ENCODE data around the gene CPA5.

Gene CPA5

DNA sequence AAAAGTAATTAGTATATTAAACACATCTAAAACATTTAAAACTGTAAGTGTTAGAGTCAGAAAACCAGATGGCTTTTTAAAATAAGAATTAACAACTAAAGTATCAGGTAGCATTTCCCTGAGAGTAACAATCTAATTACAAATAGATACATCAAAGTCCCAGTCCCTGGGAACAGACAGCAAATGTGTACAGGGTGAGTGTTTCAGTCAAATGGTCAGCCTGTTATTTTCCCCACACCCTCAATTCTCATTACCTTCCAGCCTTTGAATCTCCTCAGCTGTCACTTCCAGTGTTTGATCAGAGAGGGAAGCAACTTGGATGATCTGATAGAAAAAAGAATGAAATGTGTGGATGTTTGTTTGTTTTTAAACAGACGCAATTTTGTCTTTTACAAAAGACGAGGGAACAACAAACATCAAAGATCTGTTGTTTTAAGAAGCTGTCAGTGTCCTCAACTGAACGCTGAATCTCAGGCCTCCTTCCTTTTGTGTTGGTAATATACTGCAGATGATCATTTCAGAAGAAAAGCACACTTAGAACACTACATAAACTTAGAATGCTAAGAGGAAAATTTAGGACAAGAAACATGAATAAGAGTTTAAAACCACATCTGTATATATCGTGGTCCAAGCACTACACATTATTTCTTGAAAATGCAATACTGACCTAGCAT lies 66.4 kb downstream of the CPA5 start:
- no peaks in the 10 kb centered on the region for H3K9me3 ChIP-seq (ENCODE audit: insufficient read depth, low read length)
- no peaks in the 10 kb centered on the region for H3K4me1 ChIP-seq (ENCODE audit: insufficient read depth, insufficient read length)
- H3K9ac ChIP-seq (ENCODE audit: insufficient read length, low read depth): no peak overlapping the region
- H3K27me3 ChIP-seq (ENCODE audit: insufficient read depth, insufficient read length): no peaks in the 10 kb centered on the region
- no peak for TF ChIP-seq ZNF274 (IDR thresholded peaks at IDR 0.05; ENCODE audit: low read depth, low read length)
- TF ChIP-seq YY1 (IDR thresholded peaks at IDR 0.05; ENCODE audit: insufficient read depth, insufficient read length): no peak
- TF ChIP-seq SUZ12 (IDR thresholded peaks at IDR 0.05; ENCODE audit: extremely low read depth, insufficient read depth, insufficient read length): no peak
- peaks cover 7% of the 10 kb centered on the region for H3K36me3 ChIP-seq (ENCODE audit: insufficient read depth, insufficient read length, low read length)
- H3K4me3 ChIP-seq (ENCODE audit: insufficient read length, low read depth): no peak overlapping the region
- DNase-seq (ENCODE audit: low read depth, low spot score): no peak

DNA sequence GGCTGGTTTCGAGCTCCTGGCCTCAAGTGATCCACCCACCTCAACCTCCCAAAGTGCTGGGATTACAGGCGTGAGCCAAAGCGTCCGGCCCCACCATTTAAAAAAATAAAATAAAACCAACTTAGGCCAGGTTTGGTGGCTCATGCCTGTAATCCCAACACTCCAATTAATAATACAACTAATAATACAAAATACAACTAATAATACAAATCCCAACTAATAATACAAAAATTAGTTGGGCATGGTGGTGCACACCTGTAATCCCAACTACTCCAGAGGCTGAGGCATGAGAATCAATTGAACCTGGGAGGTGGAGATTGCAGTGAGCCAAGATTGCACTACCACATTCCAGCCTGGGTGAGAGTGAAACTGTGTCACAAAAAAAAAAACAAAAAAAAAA lies 68.6 kb downstream of the CPA5 start:
- no peak for DNase-seq (ENCODE audit: low read depth, low spot score)
- Histone ChIP-seq H3K4me1 (ENCODE audit: insufficient read depth, insufficient read length) (no peaks in the 10 kb centered on the region), H3K27me3 (ENCODE audit: insufficient read depth, insufficient read length) (no peaks in the 10 kb centered on the region), H3K9me3 (ENCODE audit: insufficient read depth, low read length) (no peaks in the 10 kb centered on the region), H3K4me3 (ENCODE audit: insufficient read length, low read depth) (no peak overlapping the region), H3K9ac (ENCODE audit: insufficient read length, low read depth) (no peak overlapping the region), H3K36me3 (ENCODE audit: insufficient read depth, insufficient read length, low read length) (peaks cover 7% of the 10 kb centered on the region)
- no peak for TF ChIP-seq SUZ12 (IDR thresholded peaks at IDR 0.05; ENCODE audit: extremely low read depth, insufficient read depth, insufficient read length)
- no peak for TF ChIP-seq YY1 (IDR thresholded peaks at IDR 0.05; ENCODE audit: insufficient read depth, insufficient read length)
- TF ChIP-seq ZNF274 (IDR thresholded peaks at IDR 0.05; ENCODE audit: low read depth, low read length): no peak

DNA sequence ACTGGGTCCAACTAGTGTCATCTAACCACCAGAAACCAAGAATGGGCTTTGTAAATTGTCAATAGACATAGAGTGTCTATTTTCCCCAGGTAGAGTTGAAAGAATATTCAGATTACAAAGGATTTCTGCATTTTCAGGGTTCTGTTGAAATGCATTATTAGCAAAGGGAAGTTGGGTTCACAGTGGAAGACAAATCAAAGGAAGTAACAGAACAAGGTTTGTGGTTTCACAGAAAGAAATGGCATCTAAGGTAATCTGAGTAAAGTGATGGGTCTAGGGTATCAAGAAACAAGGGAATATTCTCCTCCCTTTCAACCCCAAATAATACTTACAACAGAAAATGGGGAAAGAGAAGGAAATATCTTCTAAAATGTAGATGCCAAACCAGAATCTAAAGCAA lies 70.4 kb downstream of the CPA5 start:
- no peak for DNase-seq (ENCODE audit: low read depth, low spot score)
- peaks cover 7% of the 10 kb centered on the region for H3K36me3 ChIP-seq (ENCODE audit: insufficient read depth, insufficient read length, low read length)
- no peak overlapping the region for H3K4me3 ChIP-seq (ENCODE audit: insufficient read length, low read depth)
- H3K9ac ChIP-seq (ENCODE audit: insufficient read length, low read depth): no peak overlapping the region
- TF ChIP-seq YY1 (IDR thresholded peaks at IDR 0.05; ENCODE audit: insufficient read depth, insufficient read length) (no peak), ZNF274 (IDR thresholded peaks at IDR 0.05; ENCODE audit: low read depth, low read length) (no peak)
- H3K4me1 ChIP-seq (ENCODE audit: insufficient read depth, insufficient read length): no peaks in the 10 kb centered on the region
- H3K9me3 ChIP-seq (ENCODE audit: insufficient read depth, low read length): no peaks in the 10 kb centered on the region
- H3K27me3 ChIP-seq (ENCODE audit: insufficient read depth, insufficient read length): no peaks in the 10 kb centered on the region

GRCh38 chr7:130417213-130417612 lies 72.6 kb downstream of the CPA5 start:
- H3K27me3 ChIP-seq (ENCODE audit: insufficient read depth, insufficient read length): no peaks in the 10 kb centered on the region
- no peak overlapping the region for H3K4me3 ChIP-seq (ENCODE audit: insufficient read length, low read depth)
- TF ChIP-seq ZNF274 (IDR thresholded peaks at IDR 0.05; ENCODE audit: low read depth, low read length) (no peak), YY1 (IDR thresholded peaks at IDR 0.05; ENCODE audit: insufficient read depth, insufficient read length) (no peak), SUZ12 (IDR thresholded peaks at IDR 0.05; ENCODE audit: extremely low read depth, insufficient read depth, insufficient read length) (no peak)
- H3K9ac ChIP-seq (ENCODE audit: insufficient read length, low read depth): no peak overlapping the region
- H3K9me3 ChIP-seq (ENCODE audit: insufficient read depth, low read length): no peaks in the 10 kb centered on the region
- no peak for DNase-seq (ENCODE audit: low read depth, low spot score)
- no peaks in the 10 kb centered on the region for H3K36me3 ChIP-seq (ENCODE audit: insufficient read depth, insufficient read length, low read length)
- H3K4me1 ChIP-seq (ENCODE audit: insufficient read depth, insufficient read length): no peaks in the 10 kb centered on the region

DNA sequence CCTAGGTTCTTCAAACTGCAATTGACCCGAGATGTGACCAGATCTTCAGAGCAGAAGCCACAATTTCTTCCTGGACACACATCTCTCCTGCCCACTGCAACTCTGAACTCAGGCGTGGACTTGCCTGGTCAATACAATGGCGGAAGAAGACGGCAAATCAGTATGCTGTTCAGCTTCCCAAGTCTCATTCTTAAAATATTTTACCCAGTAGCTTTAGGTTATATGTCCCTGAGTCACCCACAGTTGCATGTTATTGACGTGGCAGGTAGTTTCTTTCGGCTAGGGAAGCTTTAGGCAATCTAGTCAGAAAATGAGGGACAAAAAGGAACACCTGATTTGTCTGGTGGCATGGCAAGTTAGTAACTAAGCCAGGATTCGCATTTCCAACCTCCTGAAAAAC lies 73.7 kb downstream of the CPA5 start:
- Histone ChIP-seq H3K27me3 (ENCODE audit: insufficient read depth, insufficient read length) (no peaks in the 10 kb centered on the region), H3K4me1 (ENCODE audit: insufficient read depth, insufficient read length) (no peaks in the 10 kb centered on the region), H3K9me3 (ENCODE audit: insufficient read depth, low read length) (no peaks in the 10 kb centered on the region), H3K4me3 (ENCODE audit: insufficient read length, low read depth) (no peak overlapping the region), H3K9ac (ENCODE audit: insufficient read length, low read depth) (no peak overlapping the region), H3K36me3 (ENCODE audit: insufficient read depth, insufficient read length, low read length) (no peaks in the 10 kb centered on the region)
- DNase-seq (ENCODE audit: low read depth, low spot score): no peak
- no peak for TF ChIP-seq SUZ12 (IDR thresholded peaks at IDR 0.05; ENCODE audit: extremely low read depth, insufficient read depth, insufficient read length)
- no peak for TF ChIP-seq ZNF274 (IDR thresholded peaks at IDR 0.05; ENCODE audit: low read depth, low read length)
- TF ChIP-seq YY1 (IDR thresholded peaks at IDR 0.05; ENCODE audit: insufficient read depth, insufficient read length): no peak

Data from NT2/D1 (cell line).